HepG2 (cell line): ENCODE results near the gene PRR19.

Source experiments
- PCBP2 ChIP-seq: fragments of 200-400 bp; formaldehyde crosslinking; optimal IDR thresholded peaks from 2 replicates; pipeline ENCODE3; 2018; ENCODE audit warnings: low read length, low read depth; ENCODE audit not compliant: poor library complexity, severe bottlenecking
- POLR2AphosphoS5 ChIP-seq: IDR thresholded peaks from 2 replicates; pipeline ENCODE4 v1.6.1; 2012; ENCODE audit warnings: low read depth, low read length
- TAF1 ChIP-seq: sonication (generic); formaldehyde crosslinking; IDR thresholded peaks from 2 replicates; pipeline ENCODE4 v1.4.0; 2020; ENCODE audit warnings: missing genetic modification reagents
- THAP11 ChIP-seq: IDR thresholded peaks from 2 replicates; pipeline ENCODE4 v1.6.1; 2016; ENCODE audit warnings: missing biosample characterization, missing genetic modification reagents
- U2AF1 ChIP-seq: fragments of 200-400 bp; formaldehyde crosslinking; optimal IDR thresholded peaks from 2 replicates; pipeline ENCODE3; 2017; ENCODE audit warnings: mild to moderate bottlenecking, low read depth, low read length
- ZNF12 ChIP-seq: sonication (generic); formaldehyde crosslinking; IDR thresholded peaks from 2 replicates; pipeline ENCODE4 v1.5.0; 2020; ENCODE audit warnings: missing genetic modification reagents
- ZNF572 ChIP-seq: sonication (generic); formaldehyde crosslinking; IDR thresholded peaks from 2 replicates; pipeline ENCODE4 v1.5.1; 2020; ENCODE audit warnings: mild to moderate bottlenecking, missing genetic modification reagents
- TF ChIP-seq, protein P1 (sequence below): sonication (generic); formaldehyde crosslinking; IDR thresholded peaks from 2 replicates; pipeline ENCODE4 v1.4.0; 2020; ENCODE audit warnings: missing genetic modification reagents
- TF ChIP-seq, protein P2 (sequence below): sonication (generic); formaldehyde crosslinking; IDR thresholded peaks from 2 replicates; pipeline ENCODE4 v1.4.0; 2020; ENCODE audit warnings: missing genetic modification reagents, mild to moderate bottlenecking, borderline replicate concordance
- TF ChIP-seq, protein P3 (sequence below): sonication (generic); formaldehyde crosslinking; IDR thresholded peaks from 2 replicates; pipeline ENCODE4 v1.5.0; 2020; ENCODE audit warnings: mild to moderate bottlenecking, missing genetic modification reagents, moderate library complexity
- TF ChIP-seq, protein P4 (sequence below): sonication (generic); formaldehyde crosslinking; conservative IDR thresholded peaks from 2 replicates; pipeline ENCODE4 v1.8.1; 2023; ENCODE audit warnings: missing genetic modification reagents

- TF ChIP-seq, protein P1, sequence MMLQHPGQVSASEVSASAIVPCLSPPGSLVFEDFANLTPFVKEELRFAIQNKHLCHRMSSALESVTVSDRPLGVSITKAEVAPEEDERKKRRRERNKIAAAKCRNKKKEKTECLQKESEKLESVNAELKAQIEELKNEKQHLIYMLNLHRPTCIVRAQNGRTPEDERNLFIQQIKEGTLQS: no peak
- no peak for TF ChIP-seq ZNF12 (CRISPR knock-in tag)
- no peak for TF ChIP-seq ZNF572 (CRISPR knock-in tag)
- TF ChIP-seq, protein P2, sequence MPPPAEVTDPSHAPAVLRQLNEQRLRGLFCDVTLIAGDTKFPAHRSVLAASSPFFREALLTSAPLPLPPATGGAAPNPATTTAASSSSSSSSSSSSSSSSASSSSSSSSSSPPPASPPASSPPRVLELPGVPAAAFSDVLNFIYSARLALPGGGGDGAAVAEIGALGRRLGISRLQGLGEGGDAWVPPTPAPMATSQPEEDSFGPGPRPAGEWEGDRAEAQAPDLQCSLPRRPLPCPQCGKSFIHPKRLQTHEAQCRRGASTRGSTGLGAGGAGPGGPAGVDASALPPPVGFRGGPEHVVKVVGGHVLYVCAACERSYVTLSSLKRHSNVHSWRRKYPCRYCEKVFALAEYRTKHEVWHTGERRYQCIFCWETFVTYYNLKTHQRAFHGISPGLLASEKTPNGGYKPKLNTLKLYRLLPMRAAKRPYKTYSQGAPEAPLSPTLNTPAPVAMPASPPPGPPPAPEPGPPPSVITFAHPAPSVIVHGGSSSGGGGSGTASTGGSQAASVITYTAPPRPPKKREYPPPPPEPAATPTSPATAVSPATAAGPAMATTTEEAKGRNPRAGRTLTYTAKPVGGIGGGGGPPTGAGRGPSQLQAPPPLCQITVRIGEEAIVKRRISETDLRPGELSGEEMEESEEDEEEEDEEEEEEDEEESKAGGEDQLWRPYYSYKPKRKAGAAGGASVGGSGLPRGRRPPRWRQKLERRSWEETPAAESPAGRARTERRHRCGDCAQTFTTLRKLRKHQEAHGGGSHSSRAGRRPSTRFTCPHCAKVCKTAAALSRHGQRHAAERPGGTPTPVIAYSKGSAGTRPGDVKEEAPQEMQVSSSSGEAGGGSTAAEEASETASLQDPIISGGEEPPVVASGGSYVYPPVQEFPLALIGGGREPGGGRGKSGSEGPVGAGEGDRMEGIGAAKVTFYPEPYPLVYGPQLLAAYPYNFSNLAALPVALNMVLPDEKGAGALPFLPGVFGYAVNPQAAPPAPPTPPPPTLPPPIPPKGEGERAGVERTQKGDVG (CRISPR knock-in tag): no peak
- no peak for TF ChIP-seq U2AF1
- no peak for TF ChIP-seq POLR2AphosphoS5
- TF ChIP-seq, protein P3, sequence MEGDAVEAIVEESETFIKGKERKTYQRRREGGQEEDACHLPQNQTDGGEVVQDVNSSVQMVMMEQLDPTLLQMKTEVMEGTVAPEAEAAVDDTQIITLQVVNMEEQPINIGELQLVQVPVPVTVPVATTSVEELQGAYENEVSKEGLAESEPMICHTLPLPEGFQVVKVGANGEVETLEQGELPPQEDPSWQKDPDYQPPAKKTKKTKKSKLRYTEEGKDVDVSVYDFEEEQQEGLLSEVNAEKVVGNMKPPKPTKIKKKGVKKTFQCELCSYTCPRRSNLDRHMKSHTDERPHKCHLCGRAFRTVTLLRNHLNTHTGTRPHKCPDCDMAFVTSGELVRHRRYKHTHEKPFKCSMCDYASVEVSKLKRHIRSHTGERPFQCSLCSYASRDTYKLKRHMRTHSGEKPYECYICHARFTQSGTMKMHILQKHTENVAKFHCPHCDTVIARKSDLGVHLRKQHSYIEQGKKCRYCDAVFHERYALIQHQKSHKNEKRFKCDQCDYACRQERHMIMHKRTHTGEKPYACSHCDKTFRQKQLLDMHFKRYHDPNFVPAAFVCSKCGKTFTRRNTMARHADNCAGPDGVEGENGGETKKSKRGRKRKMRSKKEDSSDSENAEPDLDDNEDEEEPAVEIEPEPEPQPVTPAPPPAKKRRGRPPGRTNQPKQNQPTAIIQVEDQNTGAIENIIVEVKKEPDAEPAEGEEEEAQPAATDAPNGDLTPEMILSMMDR (CRISPR knock-in tag): no peak
- TF ChIP-seq, protein P4, sequence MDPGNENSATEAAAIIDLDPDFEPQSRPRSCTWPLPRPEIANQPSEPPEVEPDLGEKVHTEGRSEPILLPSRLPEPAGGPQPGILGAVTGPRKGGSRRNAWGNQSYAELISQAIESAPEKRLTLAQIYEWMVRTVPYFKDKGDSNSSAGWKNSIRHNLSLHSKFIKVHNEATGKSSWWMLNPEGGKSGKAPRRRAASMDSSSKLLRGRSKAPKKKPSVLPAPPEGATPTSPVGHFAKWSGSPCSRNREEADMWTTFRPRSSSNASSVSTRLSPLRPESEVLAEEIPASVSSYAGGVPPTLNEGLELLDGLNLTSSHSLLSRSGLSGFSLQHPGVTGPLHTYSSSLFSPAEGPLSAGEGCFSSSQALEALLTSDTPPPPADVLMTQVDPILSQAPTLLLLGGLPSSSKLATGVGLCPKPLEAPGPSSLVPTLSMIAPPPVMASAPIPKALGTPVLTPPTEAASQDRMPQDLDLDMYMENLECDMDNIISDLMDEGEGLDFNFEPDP (CRISPR knock-in tag): no peak
- TF ChIP-seq TAF1: no peak
- TF ChIP-seq PCBP2: no peak
- TF ChIP-seq THAP11 (CRISPR knock-in tag): no peak
Observed at GRCh38 chr19:42275517-42275916, 26.4 kb upstream of the PRR19 start.
